CD1c-positive myeloid dendritic cell (primary cell): ENCODE results near the gene CREB5.
"Not testable (repeated sequence)": the region's sequence is repeated elsewhere in the genome, so short reads cannot be mapped to it uniquely, and the experiment has no call there.

ENCODE experiments used
- DNase-seq: peaks from one replicate; pipeline ENCODE4 v3.0.0-alpha.2; 2016; ENCODE audit errors: extremely low spot score

CREB5 gene, protein sequence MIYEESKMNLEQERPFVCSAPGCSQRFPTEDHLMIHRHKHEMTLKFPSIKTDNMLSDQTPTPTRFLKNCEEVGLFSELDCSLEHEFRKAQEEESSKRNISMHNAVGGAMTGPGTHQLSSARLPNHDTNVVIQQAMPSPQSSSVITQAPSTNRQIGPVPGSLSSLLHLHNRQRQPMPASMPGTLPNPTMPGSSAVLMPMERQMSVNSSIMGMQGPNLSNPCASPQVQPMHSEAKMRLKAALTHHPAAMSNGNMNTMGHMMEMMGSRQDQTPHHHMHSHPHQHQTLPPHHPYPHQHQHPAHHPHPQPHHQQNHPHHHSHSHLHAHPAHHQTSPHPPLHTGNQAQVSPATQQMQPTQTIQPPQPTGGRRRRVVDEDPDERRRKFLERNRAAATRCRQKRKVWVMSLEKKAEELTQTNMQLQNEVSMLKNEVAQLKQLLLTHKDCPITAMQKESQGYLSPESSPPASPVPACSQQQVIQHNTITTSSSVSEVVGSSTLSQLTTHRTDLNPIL

DNA sequence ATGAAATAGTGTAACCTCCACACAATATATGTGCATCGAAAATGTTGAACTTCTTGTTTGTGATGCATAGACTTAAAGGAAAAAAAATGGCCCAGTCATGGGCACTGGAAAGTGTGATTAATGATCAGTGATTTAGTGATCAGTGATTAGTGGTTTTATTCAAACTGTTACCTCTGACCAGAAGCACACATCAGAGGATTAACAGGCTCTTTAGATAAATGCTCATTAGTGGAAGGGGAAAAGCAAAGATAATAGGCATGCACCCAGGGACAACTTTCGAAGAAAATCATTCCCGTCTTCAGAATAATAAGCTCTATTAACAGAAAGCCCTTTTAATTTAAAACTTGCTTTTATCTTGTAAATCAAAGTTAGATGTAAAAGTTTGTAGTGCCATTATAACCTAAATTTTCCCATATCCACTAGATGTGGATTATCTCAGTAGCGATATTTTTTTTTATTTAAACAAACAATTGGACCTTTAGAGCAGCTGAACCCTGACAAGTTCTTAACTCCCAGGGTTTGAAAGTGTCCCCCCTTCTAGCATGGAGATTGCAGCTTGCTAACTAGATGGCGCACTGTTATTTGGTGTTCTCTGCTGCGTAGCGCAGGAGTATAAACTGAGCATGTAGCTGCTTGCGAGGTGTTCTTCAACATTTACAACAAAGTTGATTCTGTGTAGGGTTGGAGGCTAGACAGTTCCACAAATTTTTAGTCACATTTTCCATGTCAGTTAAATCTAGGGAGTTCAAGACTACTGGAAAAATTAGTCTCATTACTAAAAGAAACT is at the start of gene CREB5:
Gene CREB5, plus strand, starts transcription at position 643 of the 787 bp plus-strand sequence. CDS start 397 bp downstream, outside the sequence.
- peak; percentile 17 for DNase-seq

DNA sequence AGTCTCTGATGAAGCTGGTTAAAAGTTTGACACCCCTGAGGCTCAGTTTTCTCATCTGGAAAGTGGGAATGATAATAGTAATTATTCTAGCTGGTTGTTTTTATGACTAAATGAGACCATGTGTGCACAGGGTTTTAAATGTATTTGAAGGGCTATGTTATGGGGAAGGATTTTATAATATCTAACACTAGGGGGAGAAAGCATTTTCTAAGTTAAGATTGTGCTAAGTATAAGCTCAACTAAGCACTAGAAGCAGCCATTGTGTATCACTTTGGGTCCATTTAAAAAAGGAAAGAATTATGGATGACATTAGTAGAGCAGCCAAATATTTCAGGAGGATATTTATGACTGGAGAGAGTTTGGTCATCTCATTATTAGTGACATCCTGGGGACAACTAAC is 49.5 kb upstream of the CREB5 start:
- no peak for DNase-seq

DNA sequence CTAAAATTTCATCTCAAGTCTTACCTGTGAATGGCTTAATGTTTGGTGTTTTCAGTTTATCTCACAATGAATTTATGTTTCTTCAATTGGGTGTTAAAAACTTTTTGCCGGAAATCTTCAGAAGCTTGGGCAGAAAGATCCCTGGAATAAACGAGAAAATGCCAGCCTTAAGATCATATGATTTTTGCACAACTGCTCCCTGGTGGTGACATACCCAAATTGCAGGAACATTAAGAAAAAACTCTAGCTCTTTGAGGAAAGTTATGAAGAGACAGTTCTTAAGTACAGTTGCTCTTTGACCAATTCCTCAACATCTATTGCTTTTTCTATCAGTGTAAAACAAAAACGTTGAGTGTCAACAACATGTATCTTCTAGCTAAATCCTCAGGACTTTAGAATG is 48.2 kb upstream of the CREB5 start:
- peak; percentile 1 for DNase-seq

DNA sequence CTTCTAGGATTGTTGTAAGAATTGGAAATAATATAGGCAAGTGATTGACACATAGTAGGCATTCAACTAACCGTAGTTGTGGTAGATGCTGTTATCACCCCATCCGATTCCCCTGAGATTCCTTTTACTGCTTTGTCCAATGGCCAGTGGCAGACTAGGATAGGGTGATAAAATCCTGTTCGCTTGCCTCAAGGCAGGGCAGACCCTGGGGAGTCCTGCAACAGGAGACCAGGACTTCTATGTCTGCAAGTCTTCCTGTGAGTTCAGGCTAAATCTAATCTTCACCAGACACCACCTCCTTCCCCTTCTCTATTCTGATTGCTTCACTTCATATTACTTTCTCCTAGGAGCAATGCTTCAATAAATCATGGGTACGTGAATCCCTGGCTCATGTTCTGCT is 42.8 kb upstream of the CREB5 start:
- no peak for DNase-seq

DNA sequence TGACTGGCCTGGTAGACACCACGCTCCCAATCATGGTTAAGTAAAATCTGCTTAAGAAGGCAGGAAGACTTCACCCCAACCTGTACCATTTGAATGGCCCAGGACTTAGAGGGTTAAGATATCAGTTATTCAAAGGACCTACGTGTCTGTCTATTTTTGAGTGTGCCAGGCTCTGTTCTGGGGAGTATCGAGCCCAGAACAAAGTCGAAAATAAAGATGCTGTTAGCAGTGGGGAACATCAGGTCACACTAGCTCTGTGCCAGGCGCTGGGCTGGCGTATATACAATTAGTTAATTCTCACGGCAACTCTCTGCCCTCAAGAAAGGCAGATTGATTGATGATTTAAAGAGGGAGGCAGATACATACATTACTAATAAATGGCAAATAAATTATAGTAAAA is 40.5 kb upstream of the CREB5 start:
- no peak for DNase-seq

DNA sequence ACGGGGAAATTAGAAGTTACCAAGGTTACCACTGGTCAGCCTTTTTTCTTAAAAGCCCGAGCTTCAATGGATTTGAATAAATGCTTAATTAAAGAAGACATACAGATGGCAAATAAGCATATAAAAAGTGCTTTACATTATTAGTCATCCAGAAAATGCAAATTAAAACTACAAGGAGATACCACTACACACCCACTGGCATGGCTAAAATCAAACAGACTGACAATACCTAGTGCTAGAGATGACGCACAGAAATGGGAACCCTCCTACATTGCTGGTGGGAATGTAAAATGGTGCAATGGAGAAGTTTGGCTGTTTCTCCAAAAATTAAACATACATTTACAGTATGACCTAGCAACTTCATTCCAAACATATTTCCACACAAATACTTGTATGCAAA is 38.3 kb upstream of the CREB5 start:
- no peak for DNase-seq

DNA sequence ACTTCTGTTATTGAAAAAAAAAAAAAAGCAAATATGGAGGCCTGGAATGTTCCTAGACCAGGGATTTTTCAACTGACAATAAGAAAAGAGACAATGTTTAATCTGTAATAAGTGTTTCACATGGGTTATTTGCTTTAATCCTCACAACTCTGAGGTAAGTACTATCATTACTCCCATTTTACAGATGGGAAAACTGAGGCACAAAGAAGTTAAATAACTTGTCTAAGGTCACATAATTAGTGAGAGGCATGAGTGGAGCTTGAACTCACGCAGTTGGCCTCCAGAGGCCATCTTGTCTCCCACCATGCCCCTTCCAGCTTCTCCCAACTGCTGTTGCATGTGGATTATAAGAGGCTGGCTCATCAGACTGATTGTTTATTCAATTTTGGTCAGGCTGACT is 36.6 kb upstream of the CREB5 start:
- no peak for DNase-seq

DNA sequence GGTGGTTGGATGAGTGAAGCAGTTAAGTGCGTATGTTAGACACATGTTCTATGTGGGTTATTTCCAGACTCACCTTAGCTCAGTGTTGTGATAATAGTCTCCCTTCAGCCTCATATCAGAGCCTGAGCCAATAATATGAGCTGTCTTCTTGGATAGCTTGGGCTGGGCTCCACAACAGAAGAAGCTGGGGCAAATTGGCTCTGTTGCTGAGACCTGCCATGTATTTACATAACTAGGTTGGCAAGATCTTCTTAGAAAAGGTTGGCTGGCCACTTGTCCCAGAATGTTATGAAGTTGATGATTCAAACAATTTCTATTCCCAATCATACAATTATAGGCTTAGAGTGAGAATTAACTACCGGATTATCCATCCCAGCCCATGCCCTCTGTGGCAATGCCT is 35.7 kb upstream of the CREB5 start:
- no peak for DNase-seq

DNA sequence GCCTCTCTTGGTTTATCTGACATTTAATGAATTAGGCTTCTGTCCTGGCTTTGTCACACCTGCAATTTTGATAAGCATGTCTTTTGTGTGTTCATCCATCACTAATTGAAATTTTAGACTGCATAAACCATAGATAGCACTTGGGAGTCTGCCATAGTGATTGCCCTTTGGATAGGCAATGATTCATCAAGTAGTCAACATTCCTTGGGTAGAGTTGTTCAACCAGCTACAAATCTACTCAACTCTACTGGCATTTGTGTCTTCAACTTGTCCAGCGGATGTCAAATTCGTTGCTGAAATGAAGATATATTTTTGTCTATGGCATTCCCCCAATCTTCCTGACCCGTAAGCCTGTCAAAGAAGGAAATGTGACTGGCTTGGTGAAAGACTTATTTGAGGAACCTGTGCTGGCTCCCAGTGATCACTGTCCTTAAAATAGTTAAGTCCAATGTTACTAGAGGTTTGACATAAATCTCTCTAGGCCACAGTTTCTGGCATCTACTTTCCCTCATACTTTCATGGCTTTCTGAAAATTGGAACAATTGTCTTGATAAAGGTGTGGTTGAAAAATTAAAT is 33.7 kb upstream of the CREB5 start:
- DNase-seq = no peak

DNA sequence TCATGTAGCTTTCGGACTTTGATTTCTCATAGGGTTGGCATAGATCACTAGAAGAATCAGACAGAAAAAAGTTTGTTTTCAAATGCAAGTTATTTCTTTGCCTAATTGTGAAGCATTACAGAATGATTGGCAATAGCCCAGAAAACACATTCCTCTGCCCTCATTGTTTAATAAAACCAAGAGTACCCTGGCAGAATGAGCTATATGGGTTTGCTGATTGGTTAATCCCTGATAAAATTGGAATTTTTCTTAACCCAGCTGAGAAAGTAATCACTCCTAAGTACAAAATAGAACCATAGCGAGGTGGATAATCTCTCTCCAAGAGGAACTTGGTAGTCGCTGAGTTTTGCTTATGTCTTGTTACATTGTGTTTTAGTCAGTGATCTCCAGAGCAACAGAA is 30.9 kb upstream of the CREB5 start:
- no peak for DNase-seq

DNA sequence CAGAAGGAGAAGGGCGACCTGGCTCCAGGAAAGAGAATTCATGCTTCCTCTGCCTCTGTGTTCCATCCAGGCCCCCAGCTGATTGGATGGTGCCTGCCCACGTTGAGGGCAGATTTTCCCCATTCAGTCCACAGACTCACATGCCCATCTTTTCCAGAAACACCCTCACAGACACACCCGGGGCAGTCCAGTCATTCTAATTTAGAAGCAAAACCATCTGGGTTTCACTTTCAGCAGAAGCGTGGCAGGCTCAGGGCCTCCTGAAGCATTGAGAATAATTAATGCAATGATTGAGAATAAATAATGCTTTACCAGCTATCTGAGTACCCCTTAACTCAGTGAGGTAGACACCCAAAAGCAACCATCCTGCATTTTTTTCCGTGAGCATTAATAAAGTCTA is 30.2 kb upstream of the CREB5 start:
- DNase-seq = no peak

DNA sequence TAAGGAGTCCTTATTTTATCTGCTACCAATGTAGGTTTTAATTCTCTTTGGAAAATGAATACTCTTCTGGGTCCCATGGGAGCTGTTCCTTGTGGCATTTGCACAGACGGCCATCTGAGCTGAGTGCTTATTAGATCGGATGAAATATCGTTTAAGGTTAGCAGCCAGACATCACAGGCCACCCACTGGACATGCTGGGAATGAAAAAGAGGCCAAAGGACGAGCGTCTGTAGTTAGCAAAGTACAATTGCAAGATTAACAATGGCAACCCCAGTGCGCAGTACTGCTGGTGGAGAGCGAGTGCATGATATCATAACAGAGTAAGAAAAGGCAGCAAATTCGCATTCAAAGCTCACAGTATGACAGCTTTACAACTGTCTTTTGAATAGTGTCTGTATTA is 28.3 kb upstream of the CREB5 start:
- no peak for DNase-seq

DNA sequence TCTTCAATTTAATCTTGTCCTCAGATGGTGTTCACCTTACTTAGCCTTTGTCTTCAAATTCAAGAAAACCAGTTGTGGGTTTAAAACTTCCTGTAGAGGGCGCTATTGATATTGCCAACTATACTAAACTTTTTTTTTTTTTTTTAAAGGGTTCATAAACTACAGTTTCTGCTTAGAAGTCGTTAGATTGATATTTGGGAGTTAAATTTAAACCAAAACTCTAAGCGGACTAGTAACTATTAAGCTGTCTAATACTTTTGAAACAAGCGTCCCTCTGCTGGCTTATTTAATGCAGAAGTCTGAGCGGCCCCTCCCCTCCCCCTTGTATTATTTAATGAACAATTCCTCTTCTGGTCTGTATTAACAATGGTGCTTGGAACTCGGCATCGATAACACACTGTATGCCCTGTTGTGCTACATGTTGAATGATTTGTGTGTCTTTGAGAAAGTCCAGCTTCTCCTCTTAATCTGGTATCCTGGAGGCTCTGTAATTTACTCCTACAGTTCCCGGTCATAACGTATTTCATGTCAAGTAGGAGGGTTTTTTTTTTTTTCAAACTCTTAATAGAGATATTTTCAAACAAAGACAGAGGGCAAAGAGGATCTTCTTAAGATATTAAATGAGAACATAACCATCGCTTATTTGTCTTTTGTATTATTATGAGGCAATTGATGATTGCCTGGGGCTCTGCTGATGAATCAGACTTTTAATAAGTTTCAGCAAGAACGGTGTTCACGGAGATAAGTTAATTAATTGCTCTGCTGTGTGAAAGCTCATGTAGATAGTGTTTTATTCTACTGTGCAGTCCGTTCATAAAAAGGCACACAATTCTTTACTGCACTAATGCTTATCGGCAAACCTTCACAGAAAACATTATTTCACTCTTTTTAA is 22.6 kb upstream of the CREB5 start:
- DNase-seq = peak; percentile 79

DNA sequence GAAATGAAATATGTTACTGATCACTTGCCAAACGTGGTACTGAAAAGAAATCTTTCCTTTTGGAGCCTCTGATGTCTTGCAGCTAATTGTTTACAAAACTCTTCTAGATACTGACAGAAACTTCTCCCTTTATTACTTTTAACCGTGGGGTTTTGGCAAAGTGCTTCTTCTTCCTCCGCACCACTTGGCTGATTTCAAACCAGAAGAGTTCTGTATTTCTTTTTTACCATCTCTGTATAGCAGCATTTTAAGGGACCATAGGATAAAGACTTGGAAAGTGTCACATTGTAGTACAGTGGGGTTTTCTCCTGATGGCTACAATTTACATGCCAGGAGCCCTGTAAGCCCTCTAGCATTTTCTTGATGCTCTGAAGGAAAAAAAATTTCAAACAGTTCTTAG is 21.9 kb upstream of the CREB5 start:
- DNase-seq = no peak

DNA sequence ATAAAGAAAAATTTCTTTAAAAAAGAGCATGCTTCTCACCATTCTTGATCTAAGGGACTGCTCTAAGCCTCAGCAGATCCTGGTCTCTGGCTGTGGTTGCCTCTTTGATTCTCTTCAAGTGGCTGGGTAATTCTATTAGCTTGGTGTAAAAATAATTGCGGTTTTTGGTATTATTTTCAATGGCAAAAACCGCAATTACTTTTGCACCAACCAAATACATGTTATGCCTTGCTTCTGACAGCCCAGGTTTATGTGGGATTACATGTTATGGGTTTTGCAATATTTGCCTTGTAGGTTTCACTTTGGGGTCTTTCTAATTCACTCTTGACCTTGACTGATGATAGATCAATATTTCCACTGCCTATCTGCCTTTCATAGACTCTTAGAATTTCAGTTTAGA is 20.0 kb upstream of the CREB5 start:
- no peak for DNase-seq

DNA sequence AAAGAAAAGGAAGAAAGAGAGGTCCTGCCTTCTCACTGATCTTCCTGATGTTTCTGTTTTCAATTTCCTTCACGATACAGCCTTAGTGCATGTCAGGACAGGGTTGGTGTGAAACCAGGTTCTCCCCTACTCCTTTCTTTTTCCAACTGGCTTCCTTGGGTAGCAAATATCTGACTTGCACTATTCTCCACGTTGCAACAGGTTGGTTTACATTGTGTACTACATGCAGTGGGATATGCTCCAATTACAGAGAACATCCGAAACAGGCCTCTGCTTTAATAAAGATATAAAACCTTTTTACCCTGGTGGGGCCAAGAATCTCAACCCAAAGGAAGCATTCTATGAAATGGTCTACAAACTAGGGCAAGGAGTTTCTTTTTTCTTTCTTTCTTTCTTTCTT is 16.9 kb upstream of the CREB5 start:
- DNase-seq = no peak

DNA sequence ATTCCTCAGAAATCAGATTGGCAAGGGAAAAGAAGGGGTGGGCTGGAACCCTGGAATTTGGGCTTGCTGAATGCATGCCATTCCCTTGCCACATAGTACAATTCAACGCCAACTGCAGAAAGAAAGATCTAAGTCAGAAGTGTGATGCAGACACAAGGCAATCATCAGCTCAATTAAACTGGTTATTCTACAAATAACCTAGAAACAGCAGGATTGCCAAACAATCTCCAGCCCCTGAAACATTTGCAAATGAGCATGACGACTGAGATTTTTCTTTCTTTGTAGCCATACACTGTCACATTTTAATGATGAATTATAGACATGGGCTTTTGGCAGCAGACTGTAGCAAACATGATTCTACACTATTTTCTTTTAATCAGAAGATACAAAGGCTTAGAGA is 16.5 kb upstream of the CREB5 start:
- DNase-seq = no peak

DNA sequence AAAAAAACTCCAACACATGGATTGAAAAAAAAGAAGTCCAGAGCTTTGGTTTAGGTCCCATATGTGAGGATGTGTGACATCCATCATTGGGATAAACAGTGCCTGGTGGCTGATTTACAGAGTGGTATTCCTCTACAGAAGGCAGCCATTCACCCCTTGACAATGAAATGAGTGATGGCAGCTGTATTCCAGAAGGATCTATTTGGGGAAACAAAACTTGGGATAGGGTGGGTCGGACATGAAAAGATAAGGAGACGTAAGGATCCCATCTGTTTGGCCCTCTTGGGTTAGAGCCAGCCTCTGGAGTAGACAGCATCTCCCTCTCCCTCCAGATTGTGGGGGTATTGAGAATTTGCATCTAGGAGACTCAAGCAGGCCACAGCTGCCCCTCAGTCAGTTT is 15.2 kb upstream of the CREB5 start:
- DNase-seq = no peak

DNA sequence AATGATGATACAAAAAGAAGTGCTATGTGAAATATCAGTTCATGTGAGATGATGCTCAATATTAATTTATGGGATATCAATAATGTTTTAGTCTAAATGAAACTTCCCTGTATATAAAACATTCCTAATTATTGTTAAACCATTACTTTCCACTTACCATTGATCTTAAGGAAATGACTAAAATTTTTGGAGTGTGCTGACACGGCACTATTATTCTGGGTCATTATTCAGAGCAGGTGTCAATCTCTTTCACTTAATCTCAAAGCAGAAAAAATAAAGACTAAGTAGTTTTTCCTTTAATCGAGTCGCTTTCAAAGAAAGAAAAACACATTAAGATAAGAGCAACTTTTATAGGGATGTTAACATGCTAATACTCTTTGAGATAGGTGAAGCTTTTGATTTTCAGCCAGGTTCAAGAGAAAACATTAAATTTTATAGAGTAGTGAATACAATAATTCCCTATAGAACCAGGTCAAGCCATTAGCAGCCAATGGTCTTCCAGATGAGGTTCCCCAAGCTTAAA is 11.4 kb upstream of the CREB5 start:
- no peak for DNase-seq

DNA sequence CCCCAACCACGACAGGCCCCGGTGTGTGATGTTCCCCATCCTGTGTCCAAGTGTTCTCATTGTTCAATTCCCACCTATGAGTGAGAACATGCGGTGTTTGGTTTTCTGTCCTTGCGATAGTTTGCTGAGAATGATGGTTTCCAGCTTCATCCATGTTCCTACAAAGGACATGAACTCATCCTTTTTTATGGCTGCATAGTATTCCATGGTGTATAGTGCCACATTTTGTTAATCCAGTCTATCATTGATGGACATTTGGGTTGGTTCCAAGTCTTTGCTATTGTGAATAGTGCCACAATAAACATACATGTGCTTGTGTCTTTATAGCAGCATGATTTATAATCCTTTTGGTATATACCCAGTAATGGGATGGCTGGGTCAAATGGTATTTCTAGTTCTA is 10.8 kb upstream of the CREB5 start:
- DNase-seq = not testable (repeated sequence)

DNA sequence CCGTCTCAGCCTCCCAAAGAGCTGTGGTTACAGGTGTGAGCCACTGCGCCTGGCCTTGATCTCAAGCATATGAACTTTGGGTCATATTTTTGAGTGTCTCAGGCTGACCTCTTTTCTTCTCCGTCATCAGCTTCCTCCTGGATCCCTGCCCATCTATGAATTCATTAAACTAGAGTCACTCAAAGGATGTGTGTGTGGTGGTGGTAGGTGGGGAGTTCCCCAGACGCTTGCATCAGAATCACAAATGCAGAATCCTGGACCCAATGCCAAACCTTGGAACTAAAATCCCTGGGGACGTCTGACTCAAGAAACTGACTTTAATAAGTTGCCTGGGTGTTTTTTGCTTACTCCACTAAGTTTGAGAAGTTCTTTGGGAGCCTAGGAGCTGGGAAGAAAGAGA is 6.7 kb upstream of the CREB5 start:
- peak; percentile 86 for DNase-seq
